GM19023 (cell line): ENCODE data around the gene BAZ2B.

Experiments used
- ATAC-seq: cut with Tn5 transposase; IDR thresholded peaks from one replicate; pipeline ENCODE4 v1.9.1; 2021; ENCODE audit warnings: mild to moderate bottlenecking, moderate library complexity; ENCODE audit not compliant: unreplicated experiment

Gene BAZ2B

DNA sequence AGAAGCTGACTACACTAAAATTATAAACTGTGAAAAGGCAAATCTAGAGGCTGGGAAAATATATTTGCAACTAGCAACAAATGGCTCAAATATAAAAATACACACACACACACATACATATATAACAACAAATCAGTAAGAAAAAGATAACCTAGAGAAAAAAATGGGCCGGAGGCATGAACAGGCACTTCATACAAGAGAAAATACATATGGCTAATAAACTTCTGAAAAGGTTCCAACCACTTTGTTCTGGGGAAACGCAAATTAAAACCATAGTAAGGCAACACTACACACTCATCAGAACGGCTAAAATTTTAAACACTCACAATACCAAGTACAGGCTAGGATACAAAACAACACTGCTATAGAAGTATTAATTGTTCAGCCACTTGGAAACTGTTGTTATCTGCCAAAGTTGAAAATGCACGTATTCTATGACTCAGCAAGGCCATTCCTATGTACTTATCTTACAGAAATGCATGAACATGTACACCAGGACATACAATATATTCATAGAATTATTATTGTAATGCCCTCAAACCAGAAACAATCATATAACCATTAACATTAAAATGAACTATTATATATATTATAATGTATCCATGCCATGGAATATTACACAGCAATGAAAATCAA is 345.5 kb downstream of the BAZ2B start:
- no peak for ATAC-seq
